Ovary (tissue), 9 donors: ENCODE measurements around the gene RSPH3. TPM values are rescaled to one million over a fixed set of nuclear protein-coding genes. Genes with fewer than 3 reads are reported as not detected.

Experiments
- DNase-seq, 5 donors: peaks; one replicate each; pipeline ENCODE4 v3.0.0-alpha.2; 2019 to 2020
- H3K27ac ChIP-seq, 2 donors: fragments of 200-600 bp; one replicate each; pipeline versions ENCODE4 v1.5.1 to v1.8.0; 2019 to 2022
- H3K27me3 ChIP-seq: fragments of 200-600 bp; one replicate; pipeline ENCODE4 v1.8.0; 2022
- H3K36me3 ChIP-seq: fragments of 200-600 bp; sonication (generic); one replicate; pipeline ENCODE4 v1.5.1; 2019
- H3K4me1 ChIP-seq: one replicate; pipeline ENCODE4 v1.8.1; 2013; ENCODE audit warnings: mild to moderate bottlenecking, moderate library complexity; ENCODE audit not compliant: insufficient read depth
- H3K4me3 ChIP-seq: fragments of 200-600 bp; sonication (generic); one replicate; pipeline ENCODE4 v1.5.1; 2017
- H3K9me3 ChIP-seq, 2 donors: fragments of 200-600 bp in 1 of 2; sonication (generic) in 1 of 2; one replicate each; pipeline versions ENCODE4 v1.5.1 to v1.8.1; 2013 to 2019; ENCODE audit warnings: mild to moderate bottlenecking in 1 of 2, moderate library complexity in 1 of 2
- CTCF ChIP-seq, 3 donors: fragments of 450-650 bp in 2 of 3; fragments of 200-600 bp in 1 of 3; IDR thresholded peaks; one replicate each; pipeline versions ENCODE4 v1.5.1 to v1.8.0; 2016 to 2022; ENCODE audit warnings: antibody characterized with exemption in 3 of 3, mild to moderate bottlenecking in 1 of 3
- EP300 ChIP-seq: sonication (generic); formaldehyde crosslinking; IDR thresholded peaks from one replicate; pipeline ENCODE4 v1.6.1; 2017; ENCODE audit warnings: antibody characterized with exemption
- POLR2A ChIP-seq: fragments of 450-650 bp; IDR thresholded peaks from one replicate; pipeline ENCODE4 v1.6.1; 2017; ENCODE audit warnings: antibody characterized with exemption, mild to moderate bottlenecking, moderate library complexity
- WGBS, 3 donors: extraction: QIAGEN DNeasy Blood & Tissue Kit in 1 of 3; methylation state at CpG; one replicate each; pipeline versions ENCODE4 v1.1.5 to v1.1.7; 2013 to 2017; 5-methylcytosine and 5-hydroxymethylcytosine counted together
- intact Hi-C, 4 donors: fragments of 100-400 bp; cut with DNase I; formaldehyde crosslinking; loops; one replicate each; pipeline versions ENCODE4 v1.11.0 to v1.15.1; 2022 to 2023
- polyA plus RNA-seq, 2 donors: library from polyadenylated mRNA; stranded (reverse); fragments of 200-250 nt in 1 of 2; fragments of 350-450 nt in 1 of 2; fragmentation: Illumina TruSeq in 1 of 2; extraction: RNeasy Lipid Tissue Mini Kit (QIAGEN cat#74804) in 1 of 2; gene quantifications; one replicate each; pipeline ENCODE4 v1.2.3, GENCODE V29; 2013 to 2014
- total RNA-seq, 7 donors: library from RNA; depleted of rRNA in 2 of 7; stranded (reverse); fragments of >200 nt in 2 of 7; fragmentation: NEBNext Ultra II Directional in 3 of 7; extraction: Animal tissue kit (Norgen Biotek cat#: 25700) in 3 of 7; gene quantifications; one replicate each; pipeline versions ENCODE4 v1.1.0 to v1.2.4, GENCODE V29; 2016 to 2023
- donor health status: DM: no; HTN: no; CAD: no; lungs with moderate emphysema.
- donor health status: DM: no; HTN: no; CAD: no.
- donor health status: Bipolar disorder and iron deficiency.
- donor health status: DM: yes; HTN: yes; CAD: no.
- donor health status: DM: no; HTN: no; CAD: no.
- donor health status: DM: yes; HTN: yes; CAD: no.

The RSPH3 gene
- total and polyA plus RNA-seq, 9 donors = 2.6 to 9.7 (median 7.6) TPM

- no peak overlapping the region for H3K27ac ChIP-seq
- no peaks in the 10 kb centered on the region for H3K9me3 ChIP-seq
- intact Hi-C loops = no loop called here
- no peaks in the 10 kb centered on the region for H3K36me3 ChIP-seq
- no peak overlapping the region for H3K4me3 ChIP-seq
- 23 to 54% (median 50%) methylated on average over 23 of the region's 23 CpGs for WGBS, 3 donors
- no peaks in the 10 kb centered on the region for H3K4me1 ChIP-seq
- DNase-seq = peak in 1 of 5 donors; percentile 38
- TF ChIP-seq POLR2A (no peak), CTCF (IDR thresholded peaks at IDR 0.05) (no peak), EP300 (no peak)
- H3K27me3 ChIP-seq = no peaks in the 10 kb centered on the region
Measured at GRCh38 chr6:158938811-158939254, 61.2 kb downstream of the RSPH3 start.

GRCh38 chr6:158938220-158938619 lies 61.8 kb downstream of the RSPH3 start:
- no peaks in the 10 kb centered on the region for H3K36me3 ChIP-seq
- 82 to 87% (median 83%) methylated on average over 11 of the region's 11 CpGs for WGBS, 3 donors
- no peaks in the 10 kb centered on the region for H3K27me3 ChIP-seq
- no peaks in the 10 kb centered on the region for H3K9me3 ChIP-seq
- DNase-seq = no peak
- no peak overlapping the region for H3K27ac ChIP-seq
- intact Hi-C loops = no loop called here
- no peak overlapping the region for H3K4me3 ChIP-seq
- no peak for TF ChIP-seq POLR2A
- H3K4me1 ChIP-seq = no peaks in the 10 kb centered on the region

GRCh38 chr6:158934157-158934556 lies 65.8 kb downstream of the RSPH3 start:
- intact Hi-C loops = no loop called here
- WGBS, 3 donors = 90 to 94% (median 92%) methylated on average over 5 of the region's 5 CpGs
- Histone ChIP-seq H3K36me3 (no peaks in the 10 kb centered on the region), H3K4me3 (no peak overlapping the region), H3K4me1 (no peaks in the 10 kb centered on the region), H3K27me3 (no peaks in the 10 kb centered on the region), H3K27ac (no peak overlapping the region), H3K9me3 (no peaks in the 10 kb centered on the region)
- TF ChIP-seq CTCF (IDR thresholded peaks at IDR 0.05) = no peak
- no peak for TF ChIP-seq POLR2A
- no peak for TF ChIP-seq EP300
- no peak for DNase-seq

GRCh38 chr6:158933079-158933595 lies 66.9 kb downstream of the RSPH3 start:
- no peaks in the 10 kb centered on the region for H3K4me1 ChIP-seq
- no peaks in the 10 kb centered on the region for H3K27me3 ChIP-seq
- no peak overlapping the region for H3K4me3 ChIP-seq
- H3K27ac ChIP-seq = no peak overlapping the region
- DNase-seq = no peak
- 72 to 73% (median 72%) methylated on average over 4 of the region's 4 CpGs for WGBS, 3 donors
- TF ChIP-seq POLR2A (no peak), EP300 (no peak), CTCF (IDR thresholded peaks at IDR 0.05) (no peak)
- no peaks in the 10 kb centered on the region for H3K36me3 ChIP-seq
- intact Hi-C loops = no loop called here
- H3K9me3 ChIP-seq = no peaks in the 10 kb centered on the region

GRCh38 chr6:158928068-158928467 lies 71.9 kb downstream of the RSPH3 start:
- no peaks in the 10 kb centered on the region for H3K9me3 ChIP-seq
- no peak for DNase-seq
- H3K27me3 ChIP-seq = no peaks in the 10 kb centered on the region
- no peak overlapping the region for H3K4me3 ChIP-seq
- 91 to 99% (median 98%) methylated on average over 2 of the region's 2 CpGs for WGBS, 3 donors
- TF ChIP-seq POLR2A (no peak), CTCF (IDR thresholded peaks at IDR 0.05) (no peak), EP300 (no peak)
- H3K36me3 ChIP-seq = no peaks in the 10 kb centered on the region
- no peaks in the 10 kb centered on the region for H3K4me1 ChIP-seq
- no peak overlapping the region for H3K27ac ChIP-seq
- intact Hi-C loops = no loop called here
